GM18867 (cell line): ENCODE measurements around the gene DYNC1I1.
"Not testable (repeated sequence)": the region's sequence is repeated elsewhere in the genome, so short reads cannot be mapped to it uniquely, and the experiment has no call there.

ENCODE experiments used
- ATAC-seq: cut with Tn5 transposase; IDR thresholded peaks from one replicate; pipeline ENCODE4 v1.9.1; 2021; ENCODE audit warnings: mild to moderate bottlenecking, moderate library complexity; ENCODE audit not compliant: unreplicated experiment

Gene DYNC1I1

DNA sequence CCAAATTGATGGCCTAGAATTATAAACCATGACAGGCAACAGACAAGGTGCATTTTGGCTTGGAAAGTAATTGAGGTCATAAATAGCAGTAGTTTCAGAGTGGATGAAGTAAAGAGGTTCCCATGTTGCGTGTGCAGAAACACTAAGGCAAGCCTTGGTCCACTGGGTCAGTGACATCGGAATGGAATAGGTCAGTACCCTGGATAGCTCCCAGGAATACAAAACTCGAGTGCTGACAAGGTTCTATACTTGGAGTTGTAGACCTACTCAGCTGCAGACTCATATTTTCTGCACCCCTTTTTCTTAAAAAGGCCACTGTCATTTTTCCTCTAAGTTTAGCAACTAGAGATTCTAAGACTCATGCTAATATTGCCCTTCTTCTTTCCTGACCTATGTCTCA, 132.8 kb downstream of the DYNC1I1 start:
- ATAC-seq = no peak

DNA sequence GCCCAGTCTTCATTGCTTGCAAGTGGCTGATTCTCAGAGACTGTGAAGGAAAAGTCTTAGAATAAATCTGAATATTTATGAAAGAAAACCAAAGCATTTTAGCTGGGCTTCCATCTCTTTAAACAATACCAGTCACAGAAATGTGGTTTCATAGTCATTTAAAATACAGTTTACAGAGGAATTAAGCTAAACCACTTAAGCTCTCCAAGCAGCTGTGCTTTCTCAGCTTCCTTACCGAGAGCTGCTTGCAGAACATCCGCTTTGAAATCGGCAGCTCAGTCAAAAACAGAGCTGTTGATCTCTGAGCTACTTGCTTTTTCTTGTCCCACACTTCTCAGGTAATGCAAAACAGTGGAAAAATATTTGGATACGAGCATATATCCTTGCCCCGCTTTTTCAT, 134.5 kb downstream of the DYNC1I1 start:
- ATAC-seq = no peak

DNA sequence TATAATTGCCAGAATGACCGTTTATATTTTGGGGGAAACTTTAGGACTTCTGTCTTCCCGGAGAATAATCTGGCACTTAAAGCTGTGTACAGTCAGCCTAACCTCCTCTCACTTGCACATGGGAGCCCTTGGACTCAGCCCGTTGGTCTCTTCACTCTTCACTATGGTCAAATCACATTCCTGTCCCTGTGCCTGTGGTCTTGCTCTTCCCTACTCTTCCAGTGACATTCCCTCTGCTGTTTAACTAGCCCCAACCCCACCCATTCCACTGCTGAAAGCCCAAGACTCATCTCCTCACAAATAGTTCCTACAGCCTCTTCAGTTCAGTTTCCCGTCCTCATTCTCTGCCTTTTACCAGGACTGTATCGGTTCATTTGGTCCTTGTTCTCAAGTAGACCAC, 135.0 kb downstream of the DYNC1I1 start:
- no peak for ATAC-seq

DNA sequence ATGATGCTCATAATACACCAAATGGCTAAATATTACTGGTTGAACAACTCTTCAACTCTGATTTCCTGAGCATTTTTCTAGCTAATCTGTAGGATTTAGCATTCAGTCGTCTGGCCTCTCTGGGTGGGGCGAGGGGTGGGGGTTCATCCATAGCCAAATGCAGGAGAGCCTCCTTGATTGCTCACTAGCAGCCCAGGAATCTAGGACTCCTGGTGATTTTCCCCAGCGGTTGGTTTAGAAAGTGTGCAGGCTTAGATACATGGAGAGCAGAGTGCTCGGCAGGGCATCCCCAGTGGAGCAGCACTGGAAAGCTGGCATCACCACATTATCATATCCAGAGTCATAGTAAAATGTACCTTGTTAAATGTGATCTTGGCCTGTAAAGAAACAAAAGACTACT, 136.1 kb downstream of the DYNC1I1 start:
- ATAC-seq = no peak

DNA sequence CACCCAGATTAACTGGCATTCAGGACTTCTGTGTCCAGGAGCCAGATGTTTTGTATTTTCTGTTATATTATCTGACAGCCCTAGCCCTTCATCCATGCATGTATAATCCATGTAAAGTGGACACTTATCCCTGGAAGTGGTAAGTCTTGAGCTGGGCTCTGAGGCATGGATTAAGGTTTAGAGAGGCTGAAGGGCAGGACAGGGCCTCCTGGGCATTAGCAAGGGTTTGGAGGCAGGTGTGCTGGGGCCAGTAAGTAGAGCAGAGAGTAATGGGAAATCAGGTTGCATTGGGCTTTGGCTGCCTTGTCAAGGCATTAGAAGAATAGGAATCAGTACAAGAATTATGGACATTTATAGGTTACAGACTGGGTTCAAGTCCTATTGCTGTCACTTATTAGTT, 138.0 kb downstream of the DYNC1I1 start:
- no peak for ATAC-seq

DNA sequence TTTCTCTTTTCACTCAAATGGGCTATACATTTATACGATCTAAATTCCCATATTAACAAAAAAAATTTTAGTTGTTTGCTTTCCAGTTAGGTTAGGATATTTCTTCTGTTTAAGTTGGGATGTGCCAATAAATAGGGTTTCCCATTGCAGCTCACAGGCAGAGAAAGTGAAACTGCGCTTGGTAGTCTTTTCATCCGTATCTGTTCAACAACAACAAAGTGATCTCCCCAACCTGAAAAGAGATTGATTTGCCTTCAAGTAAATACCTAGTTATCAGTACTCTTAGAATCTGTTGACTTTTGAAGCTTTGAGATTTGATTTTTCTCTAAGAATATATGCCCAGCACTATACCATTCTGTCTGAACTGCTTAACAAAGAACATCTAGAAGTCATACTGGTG, 143.4 kb downstream of the DYNC1I1 start:
- no peak for ATAC-seq

DNA sequence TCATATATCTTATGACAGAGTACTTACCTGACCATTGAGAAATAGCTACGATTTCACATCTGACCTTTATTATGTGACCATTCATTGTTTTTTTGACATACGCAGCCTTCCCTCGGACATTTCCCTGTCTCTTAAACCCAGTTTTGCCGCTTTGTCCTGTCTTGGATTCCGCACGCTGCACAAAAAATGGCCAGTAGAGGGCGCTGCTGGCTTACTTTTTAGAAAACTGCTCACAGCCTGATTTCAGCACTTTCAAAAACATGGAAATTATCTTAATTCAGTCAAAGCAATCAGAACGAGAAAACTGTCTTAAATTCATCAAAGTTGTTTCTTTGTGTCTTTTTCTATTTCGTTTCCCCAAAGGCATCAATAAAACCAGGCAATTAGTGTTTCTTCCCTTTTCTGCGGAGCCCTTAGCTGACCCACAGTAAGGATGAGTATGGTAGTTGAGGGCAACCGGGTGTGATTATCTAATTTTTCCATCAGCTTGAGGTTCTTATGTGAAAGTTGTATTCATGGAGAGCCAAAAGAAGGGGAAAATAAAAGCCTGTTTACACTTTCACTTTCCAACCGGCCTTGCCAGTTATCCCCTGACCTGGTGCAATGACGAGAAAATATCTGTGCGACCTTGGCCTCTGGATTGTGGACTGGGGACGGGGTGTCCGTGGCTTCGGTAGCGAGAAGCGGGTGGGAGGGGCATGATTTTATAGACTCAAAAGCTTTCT, 144.4 kb downstream of the DYNC1I1 start:
- peak; percentile 78 for ATAC-seq

DNA sequence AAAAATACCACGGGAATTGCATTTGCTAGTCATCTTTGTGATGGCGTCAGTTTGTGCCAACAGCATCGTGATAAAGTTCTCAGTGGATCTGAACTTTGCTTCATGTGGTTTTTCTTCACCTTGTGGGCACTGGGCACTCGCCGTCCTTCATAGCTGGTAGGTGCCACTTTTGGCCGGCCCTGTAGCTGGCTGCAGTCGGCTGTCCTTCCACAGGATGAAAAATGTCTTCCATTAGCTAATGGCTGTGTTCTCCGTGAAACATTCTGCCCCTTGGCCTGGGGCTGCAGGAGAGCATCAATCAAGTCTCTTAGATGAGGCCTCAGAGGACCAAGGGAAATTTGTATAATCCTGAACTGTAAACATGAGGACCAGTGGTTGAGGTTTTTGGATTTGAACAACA, 145.3 kb downstream of the DYNC1I1 start:
- no peak for ATAC-seq

DNA sequence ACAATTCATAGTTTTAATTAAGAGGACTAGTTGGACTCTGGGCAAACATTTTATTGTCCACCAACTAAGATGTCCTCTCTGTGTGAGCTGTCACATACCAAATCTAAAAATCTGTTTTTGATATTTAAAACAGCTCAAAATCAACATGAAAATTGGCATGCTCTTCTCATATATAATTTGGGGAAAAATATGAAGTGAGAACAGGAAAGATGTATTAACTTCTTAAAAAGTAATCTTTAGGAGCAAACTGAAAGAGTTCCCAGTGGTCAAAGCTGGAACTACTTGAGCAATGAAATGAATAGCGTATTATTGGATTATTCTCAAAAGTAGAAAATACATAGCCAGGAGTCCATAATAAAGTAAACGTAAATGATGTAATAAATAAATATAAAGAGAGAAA, 147.2 kb downstream of the DYNC1I1 start:
- ATAC-seq = no peak

DNA sequence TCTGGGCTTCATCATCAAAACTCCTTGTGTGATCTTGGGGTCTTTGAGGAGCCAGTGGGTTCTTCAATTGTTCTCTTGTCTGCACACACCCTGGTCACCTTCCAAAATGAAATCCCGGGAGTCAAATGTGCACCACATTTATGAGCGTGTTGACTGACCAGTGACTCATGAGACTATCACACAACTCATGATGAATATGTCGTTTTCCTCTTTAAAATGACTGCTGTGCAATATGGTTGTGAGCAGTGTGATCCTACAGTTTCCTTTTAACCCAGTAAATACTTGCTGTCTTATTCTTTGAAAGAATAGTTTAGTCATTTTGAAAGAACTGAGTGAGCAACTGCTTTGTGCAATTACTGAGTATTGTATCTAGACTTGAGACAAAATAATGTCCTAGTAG, 149.2 kb downstream of the DYNC1I1 start:
- no peak for ATAC-seq

DNA sequence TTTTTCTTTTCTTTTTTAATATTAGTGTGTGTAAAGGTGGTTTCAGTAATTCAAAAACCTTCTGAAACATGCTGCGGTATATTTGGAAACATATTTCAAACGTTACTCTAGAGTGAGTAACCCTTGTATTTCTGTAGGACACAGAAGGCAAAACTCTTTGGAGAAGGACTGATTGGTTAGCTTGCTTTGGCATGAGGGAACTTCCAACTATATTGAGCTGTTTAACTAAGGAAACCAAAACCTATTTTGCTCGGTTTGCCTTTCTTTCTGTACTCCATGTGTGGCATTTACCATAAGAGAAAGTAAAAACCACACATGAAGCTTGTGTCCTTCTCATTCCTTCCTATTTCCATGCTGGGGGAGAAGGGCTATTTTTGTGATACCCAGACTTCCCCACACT, 149.8 kb downstream of the DYNC1I1 start:
- no peak for ATAC-seq

DNA sequence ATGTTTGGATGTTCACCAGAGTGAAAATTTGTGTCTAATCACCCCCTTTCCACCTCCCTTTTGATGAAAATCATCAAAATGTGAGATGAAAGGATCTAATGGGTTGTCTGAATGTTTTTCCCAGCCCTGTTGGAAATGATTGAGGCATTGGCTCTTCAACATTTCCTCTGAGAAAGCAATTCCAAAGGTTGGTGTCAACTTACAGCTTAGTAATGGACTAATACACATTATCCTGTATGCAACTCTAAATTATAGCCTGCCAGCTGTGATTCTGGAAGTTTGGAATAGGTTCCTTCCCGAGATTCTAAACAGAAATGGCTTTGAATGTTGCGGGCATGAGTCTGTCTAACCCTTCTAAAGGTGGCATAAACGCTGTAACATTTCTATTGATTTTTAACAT, 152.9 kb downstream of the DYNC1I1 start:
- ATAC-seq = no peak

DNA sequence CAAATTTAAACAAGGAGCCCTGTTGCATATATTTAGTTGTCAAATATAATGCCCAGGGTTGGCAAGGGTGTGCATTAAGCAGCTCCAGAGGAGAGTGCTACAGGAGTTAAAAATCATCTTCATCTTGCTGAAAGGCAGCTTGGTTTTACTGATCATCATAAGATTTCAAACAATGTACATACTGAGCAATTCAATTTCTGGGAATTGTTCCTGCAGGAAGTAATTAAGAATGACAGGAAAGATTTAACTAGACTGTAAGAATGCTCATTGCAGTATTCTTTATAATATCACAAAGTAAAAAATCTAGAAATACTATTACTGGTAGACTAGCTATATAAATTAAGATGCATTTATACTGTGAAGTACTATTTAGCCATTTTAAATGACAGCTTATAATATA, 153.6 kb downstream of the DYNC1I1 start:
- no peak for ATAC-seq

DNA sequence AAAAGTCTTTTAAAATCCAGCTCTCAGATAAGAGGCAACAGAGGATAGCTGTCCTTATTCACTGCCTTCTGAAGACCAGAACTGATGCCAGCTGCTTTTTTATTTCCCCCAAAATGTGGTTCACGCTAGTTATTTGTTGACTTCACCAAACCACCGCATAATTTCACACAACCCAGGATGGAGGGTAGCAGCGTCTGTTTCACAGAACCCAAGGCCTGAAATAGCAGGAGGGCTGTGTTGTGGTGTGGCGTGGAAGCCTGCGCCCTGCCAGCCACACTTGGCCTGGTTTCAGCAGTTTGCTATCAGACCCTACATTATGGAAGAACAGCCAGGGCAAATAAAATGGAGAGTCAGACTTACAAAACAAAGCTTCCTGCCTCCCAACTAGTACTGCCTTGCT, 155.4 kb downstream of the DYNC1I1 start:
- no peak for ATAC-seq

DNA sequence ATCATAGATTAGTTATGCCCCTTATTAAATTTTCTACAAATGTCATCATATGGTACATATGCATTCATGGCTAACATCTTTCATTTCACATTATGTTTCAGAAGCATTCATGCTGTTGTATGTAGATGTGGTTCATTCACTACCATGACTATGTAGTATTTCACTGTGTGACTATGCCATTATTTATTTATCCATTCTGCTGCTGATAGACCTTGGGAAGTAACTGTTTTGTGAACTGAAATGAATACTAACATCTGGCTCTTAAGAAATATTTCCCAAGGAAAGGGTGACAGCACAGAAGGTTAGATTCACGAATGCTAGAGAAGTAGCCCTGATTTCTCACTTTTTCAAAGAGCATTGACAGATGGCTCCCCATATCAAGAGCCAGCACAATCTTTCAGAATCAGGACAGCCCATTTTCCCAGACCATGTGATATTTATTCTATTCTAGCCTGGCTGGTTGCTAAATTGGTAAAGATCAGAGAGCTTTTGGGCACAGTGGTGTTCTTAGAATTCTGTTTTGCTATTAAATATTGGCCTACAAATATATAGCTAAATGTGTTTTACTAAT, 157.4 kb downstream of the DYNC1I1 start:
- no peak for ATAC-seq

DNA sequence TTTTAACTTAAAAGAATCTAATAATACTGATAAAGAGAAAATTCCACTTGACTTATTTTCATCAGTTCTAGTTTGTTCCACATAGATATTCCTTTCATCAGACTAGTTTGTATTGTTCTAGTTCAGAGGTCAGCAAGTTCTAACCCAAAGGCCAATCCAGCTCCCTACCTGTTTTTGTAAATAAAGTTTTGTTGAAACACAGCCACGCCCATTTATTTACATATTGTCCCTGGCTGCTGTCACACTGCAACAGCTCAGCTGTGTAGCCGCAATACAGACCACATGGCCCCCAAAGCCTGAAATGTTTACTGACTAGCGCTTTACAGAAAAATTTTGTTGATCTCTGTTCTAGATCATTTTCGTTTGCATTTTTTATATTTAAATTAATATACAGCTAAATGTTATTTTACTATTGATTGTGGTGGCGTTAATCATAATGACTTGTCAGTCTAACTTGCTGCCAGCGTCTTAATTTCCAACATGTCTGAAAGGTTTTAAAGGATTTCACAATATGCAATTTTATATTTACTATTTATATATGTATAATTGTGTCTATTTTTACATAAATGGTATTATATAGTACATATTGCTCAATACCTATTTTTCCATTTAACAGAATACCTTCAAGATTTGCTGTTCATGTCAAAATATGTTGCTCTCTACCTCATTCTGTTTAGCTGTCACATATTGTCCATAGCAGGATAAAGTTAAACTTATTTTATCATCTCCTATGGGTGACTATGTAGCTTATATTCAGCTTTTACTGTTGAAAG, 159.3 kb downstream of the DYNC1I1 start:
- ATAC-seq = no peak

DNA sequence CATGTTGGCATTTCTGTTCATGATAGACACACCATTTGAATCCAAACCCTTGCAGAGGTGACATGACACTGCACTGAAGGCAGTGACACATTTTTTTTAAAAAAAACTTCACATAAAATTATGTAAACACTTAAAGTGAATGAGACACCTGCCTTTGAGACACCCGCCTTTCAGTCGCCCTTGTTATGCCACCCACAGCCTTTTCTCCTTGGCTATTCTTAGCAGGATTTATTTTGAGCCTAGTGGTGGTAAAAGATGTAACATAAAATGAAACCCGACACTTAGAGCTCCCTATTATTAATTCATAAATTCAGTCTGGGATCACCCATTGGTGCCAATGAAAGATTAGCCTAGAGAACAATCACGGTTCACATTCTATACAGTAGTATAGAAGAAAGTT, 161.3 kb downstream of the DYNC1I1 start:
- ATAC-seq = no peak

DNA sequence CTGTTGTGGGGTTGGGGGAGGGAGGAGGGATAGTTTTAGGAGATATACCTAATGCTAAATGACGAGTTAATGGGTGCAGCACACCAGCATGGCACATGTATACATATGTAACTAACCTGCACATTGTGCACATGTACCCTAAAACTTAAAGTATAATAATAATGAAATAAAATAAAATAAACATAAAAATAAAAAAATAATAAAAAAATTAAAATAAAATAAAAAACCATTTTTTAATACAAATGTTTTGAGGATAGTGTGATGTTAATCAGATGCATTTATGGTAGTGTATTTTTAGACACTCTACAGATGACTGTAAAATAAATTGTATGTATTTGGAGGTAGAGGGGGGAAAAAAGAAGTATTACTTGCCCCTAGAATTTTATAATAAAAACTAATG, 172.5 kb downstream of the DYNC1I1 start:
- not testable (repeated sequence) for ATAC-seq

DNA sequence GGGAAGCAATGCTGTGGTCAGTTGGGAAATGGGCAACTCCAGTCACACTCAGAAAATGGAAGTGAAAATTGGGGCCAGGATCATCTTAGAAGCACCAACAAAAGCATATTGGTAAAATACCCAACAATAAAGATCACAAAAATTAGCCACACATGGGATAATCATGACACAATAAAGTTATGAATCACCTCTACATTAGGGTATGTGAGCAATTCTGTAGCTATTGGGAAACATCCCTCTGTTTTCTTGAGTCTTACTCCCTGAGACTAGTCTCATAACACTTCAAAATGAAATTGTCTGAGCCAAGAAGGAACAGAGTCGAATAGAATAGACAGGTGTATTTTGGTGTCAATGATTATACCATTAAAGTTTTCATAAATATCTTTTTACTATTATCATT, 178.3 kb downstream of the DYNC1I1 start:
- ATAC-seq = no peak

DNA sequence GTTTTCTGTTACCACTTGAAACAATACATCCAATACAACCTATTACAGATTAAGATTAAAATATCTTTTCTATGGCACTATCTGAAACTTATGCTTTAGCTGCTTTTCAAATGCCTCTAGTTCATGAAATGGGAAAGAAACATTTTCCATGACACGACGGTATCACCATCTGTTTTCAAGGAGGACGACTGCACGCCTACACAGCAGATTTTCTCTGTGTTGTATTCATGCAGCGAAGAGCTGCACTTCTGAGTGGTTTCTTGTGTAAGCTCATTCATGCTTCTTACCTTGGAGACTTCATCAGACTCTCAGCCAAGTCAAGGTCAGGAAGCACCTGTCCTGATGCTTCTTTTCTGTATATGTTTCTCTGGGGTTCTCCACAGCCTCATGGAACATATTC, 179.2 kb downstream of the DYNC1I1 start:
- no peak for ATAC-seq

DNA sequence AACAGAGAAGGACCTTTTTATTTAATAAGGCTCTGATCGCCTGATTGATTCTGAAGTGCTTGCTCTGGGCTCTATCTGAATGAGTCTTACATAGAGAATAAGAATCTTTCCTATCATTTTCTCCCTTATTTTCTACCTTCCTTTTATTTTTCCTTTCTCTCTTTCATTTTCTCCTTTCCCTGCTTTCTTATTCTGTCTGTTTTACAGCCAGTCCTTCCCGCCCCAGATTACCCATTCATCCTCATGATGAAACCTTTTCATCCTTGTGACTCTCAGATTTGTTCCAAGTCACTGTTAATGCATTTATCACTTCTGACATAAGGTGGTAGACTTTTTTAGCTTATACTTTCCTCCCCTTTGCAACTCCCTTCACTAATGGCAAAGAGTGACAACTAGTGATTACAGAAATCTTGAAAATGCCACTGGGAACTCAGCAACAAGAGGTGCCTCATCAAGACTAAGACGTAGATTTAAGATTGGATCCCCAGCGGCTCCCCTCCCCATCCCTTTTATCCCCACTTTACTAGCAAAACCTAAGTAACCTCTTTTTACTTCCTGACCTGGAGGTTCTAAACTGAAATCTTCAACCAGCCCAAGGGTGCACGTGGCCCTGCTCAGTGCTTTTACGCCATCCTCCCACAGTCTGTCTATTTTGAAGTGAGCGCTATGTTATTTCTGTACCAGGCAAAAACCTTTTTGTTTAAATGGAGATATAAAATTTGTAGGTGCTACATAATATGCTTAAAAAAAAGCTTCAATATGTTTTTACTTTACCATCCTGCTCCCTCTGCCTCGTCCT, 179.8 kb downstream of the DYNC1I1 start:
- no peak for ATAC-seq
